ENCODE results near the gene TYW1.
"Not testable (repeated sequence)": the region's sequence is repeated elsewhere in the genome, so short reads cannot be mapped to it uniquely, and the experiment has no call there.

TYW1 gene

GRCh38 chr7:67236216-67236615, 239.6 kb downstream of the TYW1 start:
- not testable (repeated sequence) for H3K27ac Mint-ChIP-seq; H3K27me3 Mint-ChIP-seq (ENCODE audit: low read depth)

GRCh38 chr7:67242871-67243270, 246.2 kb downstream of the TYW1 start:
- not testable (repeated sequence) for H3K4me3 Mint-ChIP-seq; H3K27ac Mint-ChIP-seq; H3K36me3 Mint-ChIP-seq (ENCODE audit: low read depth); H3K27me3 Mint-ChIP-seq (ENCODE audit: low read depth); H3K4me1 Mint-ChIP-seq (ENCODE audit: low read depth); H3K9me3 Mint-ChIP-seq

More at GRCh38 chr7:67236216-67236615, 239.6 kb downstream of the TYW1 start:
- H3K36me3 Mint-ChIP-seq (ENCODE audit: low read depth); H3K9me3 Mint-ChIP-seq; H3K4me1 Mint-ChIP-seq (ENCODE audit: low read depth); H3K4me3 Mint-ChIP-seq: not testable (repeated sequence)

- peaks cover 12% of the 10 kb centered on the region for H3K9me3 Mint-ChIP-seq
- not testable (repeated sequence) for H3K4me3 Mint-ChIP-seq; H3K4me1 Mint-ChIP-seq (ENCODE audit: low read depth); H3K27me3 Mint-ChIP-seq (ENCODE audit: low read depth); H3K36me3 Mint-ChIP-seq (ENCODE audit: low read depth); H3K27ac Mint-ChIP-seq
Observed at GRCh38 chr7:67248364-67248763, 251.7 kb downstream of the TYW1 start.

- Mint-ChIP-seq H3K9me3 (peaks cover 17% of the 10 kb centered on the region), H3K36me3 (ENCODE audit: low read depth) (peaks cover 7% of the 10 kb centered on the region), H3K27me3 (ENCODE audit: low read depth) (no peaks in the 10 kb centered on the region), H3K4me3 (no peak overlapping the region), H3K4me1 (ENCODE audit: low read depth) (peaks cover 2% of the 10 kb centered on the region), H3K27ac (no peak overlapping the region)
Observed at GRCh38 chr7:67251986-67252558, 255.4 kb downstream of the TYW1 start.

- H3K27ac Mint-ChIP-seq; H3K36me3 Mint-ChIP-seq (ENCODE audit: low read depth); H3K4me1 Mint-ChIP-seq (ENCODE audit: low read depth); H3K4me3 Mint-ChIP-seq; H3K27me3 Mint-ChIP-seq (ENCODE audit: low read depth): not testable (repeated sequence)
- H3K9me3 Mint-ChIP-seq, result peaks cover 14% of the 10 kb centered on the region
Observed at GRCh38 chr7:67255076-67255475, 258.4 kb downstream of the TYW1 start.

- not testable (repeated sequence) for H3K27ac Mint-ChIP-seq; H3K27me3 Mint-ChIP-seq (ENCODE audit: low read depth); H3K4me3 Mint-ChIP-seq; H3K36me3 Mint-ChIP-seq (ENCODE audit: low read depth); H3K9me3 Mint-ChIP-seq; H3K4me1 Mint-ChIP-seq (ENCODE audit: low read depth)
Observed at GRCh38 chr7:67257779-67258178, 261.1 kb downstream of the TYW1 start.

- not testable (repeated sequence) for H3K4me3 Mint-ChIP-seq, H3K27ac Mint-ChIP-seq
Observed at GRCh38 chr7:67259363-67259762, 262.7 kb downstream of the TYW1 start.

GRCh38 chr7:67260166-67260586, 263.5 kb downstream of the TYW1 start:
- not testable (repeated sequence) for H3K9me3 Mint-ChIP-seq; H3K27ac Mint-ChIP-seq; H3K27me3 Mint-ChIP-seq (ENCODE audit: low read depth); H3K36me3 Mint-ChIP-seq (ENCODE audit: low read depth); H3K4me1 Mint-ChIP-seq (ENCODE audit: low read depth); H3K4me3 Mint-ChIP-seq

More at GRCh38 chr7:67259363-67259762, 262.7 kb downstream of the TYW1 start:
- H3K9me3 Mint-ChIP-seq; H3K27me3 Mint-ChIP-seq (ENCODE audit: low read depth); H3K36me3 Mint-ChIP-seq (ENCODE audit: low read depth); H3K4me1 Mint-ChIP-seq (ENCODE audit: low read depth): not testable (repeated sequence)

- not testable (repeated sequence) for H3K4me3 Mint-ChIP-seq; H3K27ac Mint-ChIP-seq; H3K27me3 Mint-ChIP-seq (ENCODE audit: low read depth); H3K4me1 Mint-ChIP-seq (ENCODE audit: low read depth); H3K36me3 Mint-ChIP-seq (ENCODE audit: low read depth); H3K9me3 Mint-ChIP-seq
Observed at GRCh38 chr7:67264000-67264399, 267.4 kb downstream of the TYW1 start.

GRCh38 chr7:67266070-67266469, 269.4 kb downstream of the TYW1 start:
- H3K4me3 Mint-ChIP-seq; H3K9me3 Mint-ChIP-seq; H3K4me1 Mint-ChIP-seq (ENCODE audit: low read depth); H3K27ac Mint-ChIP-seq; H3K27me3 Mint-ChIP-seq (ENCODE audit: low read depth); H3K36me3 Mint-ChIP-seq (ENCODE audit: low read depth): not testable (repeated sequence)

GRCh38 chr7:67267914-67268313, 271.3 kb downstream of the TYW1 start:
- no peaks in the 10 kb centered on the region for H3K9me3 Mint-ChIP-seq
- H3K4me3 Mint-ChIP-seq, result no peak overlapping the region
- H3K27ac Mint-ChIP-seq, result no peak overlapping the region
- no peaks in the 10 kb centered on the region for H3K4me1 Mint-ChIP-seq (ENCODE audit: low read depth)
- peaks cover 2% of the 10 kb centered on the region for H3K36me3 Mint-ChIP-seq (ENCODE audit: low read depth)
- no peaks in the 10 kb centered on the region for H3K27me3 Mint-ChIP-seq (ENCODE audit: low read depth)

- H3K27ac Mint-ChIP-seq; H3K27me3 Mint-ChIP-seq (ENCODE audit: low read depth); H3K4me1 Mint-ChIP-seq (ENCODE audit: low read depth); H3K36me3 Mint-ChIP-seq (ENCODE audit: low read depth); H3K9me3 Mint-ChIP-seq; H3K4me3 Mint-ChIP-seq: not testable (repeated sequence)
Observed at GRCh38 chr7:67269916-67270315, 273.3 kb downstream of the TYW1 start.

All from T-helper 1 cell treated with Interleukin-12 subunit alpha and Interleukin-12 subunit beta and Interleukin-4 antibody, amounts not matched to agents 30 μg/mL and 1 μg/mL, for 36 hours (primary cell).